ENCODE measurements around the gene CTRB1. TPM values are rescaled to one million over a fixed set of nuclear protein-coding genes. Genes with fewer than 3 reads are reported as not detected.

The CTRB1 gene
- total and polyA plus RNA-seq, 2 of the 13 experiments (the other 11 are each of a cell fraction or from before 2014, with no cell fraction given) = not detected

GRCh38 chr16:75263963-75264445 lies 45.2 kb downstream of the CTRB1 start (continued):
- no peak for TF ChIP-seq CSRNP1 (CRISPR knock-in tag; IDR thresholded peaks at IDR 0.05)
- TF ChIP-seq ZNF646 (CRISPR knock-in tag; IDR thresholded peaks at IDR 0.05) = no peak
- peak; percentile 9; the same call in 1 of the 2 replicates for TF ChIP-seq KDM2A (CRISPR knock-in tag; IDR thresholded peaks at IDR 0.05; ENCODE audit: borderline replicate concordance, low read depth)
- no peak for TF ChIP-seq TBP (CRISPR knock-in tag; IDR thresholded peaks at IDR 0.05)
- TF ChIP-seq ARID5B (CRISPR knock-in tag; IDR thresholded peaks at IDR 0.05) = 0 out of 2 replicates have a peak, but pooled peaks have one; percentile 15
- TF ChIP-seq SALL1 (CRISPR knock-in tag; IDR thresholded peaks at IDR 0.05) = peak; percentile 31; the same call in 1 of the 2 replicates
- TF ChIP-seq ZNF766 (CRISPR knock-in tag; IDR thresholded peaks at IDR 0.05; ENCODE audit: borderline replicate concordance) = no peak
- no peak for TF ChIP-seq HOMEZ (CRISPR knock-in tag; IDR thresholded peaks at IDR 0.05; ENCODE audit: low read depth)
- TF ChIP-seq ZNF598 (CRISPR knock-in tag; IDR thresholded peaks at IDR 0.05; ENCODE audit: borderline replicate concordance) = 0 out of 2 replicates have a peak, but pooled peaks have one; percentile 32
- no peak for TF ChIP-seq ZNF264 (CRISPR knock-in tag; IDR thresholded peaks at IDR 0.05)
- TF ChIP-seq ZNF460 (CRISPR knock-in tag; IDR thresholded peaks at IDR 0.05; ENCODE audit: borderline replicate concordance) = no peak
- no peak for TF ChIP-seq THRA (CRISPR knock-in tag; IDR thresholded peaks at IDR 0.05; ENCODE audit: borderline replicate concordance)
- no peak for TF ChIP-seq ZNF431 (CRISPR knock-in tag; IDR thresholded peaks at IDR 0.05; ENCODE audit: borderline replicate concordance, low read depth)
